NCI-H146 treated with DMSO at 0.1 percent for 48 hours (cell line): ENCODE data around the gene CD163L1.
A peak's percentile ranks its signal among the peaks of the same experiment; 100 is the strongest.
"Not testable (repeated sequence)": the region's sequence is repeated elsewhere in the genome, so short reads cannot be mapped to it uniquely, and the experiment has no call there.

Experiments
- DNase-seq: peaks from one replicate; lab custom pipeline; 2025; ENCODE audit not compliant: unreplicated experiment; lab: John Stamatoyannopoulos, UW

Gene CD163L1

DNA sequence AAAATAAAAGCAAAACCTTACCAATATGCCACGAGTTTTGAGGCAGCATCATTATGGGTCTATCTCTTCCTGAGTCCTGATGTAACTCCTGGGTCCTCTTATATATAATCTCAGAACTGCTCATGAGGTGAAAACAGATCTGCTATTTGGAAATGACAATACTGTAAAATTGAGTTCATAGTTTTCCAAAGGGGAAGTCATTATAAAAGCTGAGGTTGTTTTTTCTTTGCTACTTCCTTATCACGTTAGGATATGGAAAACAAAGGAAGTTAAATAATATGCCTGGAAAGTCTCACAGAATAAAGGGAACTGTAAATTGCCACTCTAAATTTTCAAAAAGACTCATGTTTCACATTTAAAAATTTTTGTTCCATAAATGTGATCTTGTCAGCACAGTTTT, at the start of gene CD163L1:
TSS of gene CD163L1 (minus strand) at position 78 of the 400 bp plus-strand sequence. CDS start at position 52, 26 bp downstream.
- DNase-seq, result no peak

GRCh38 chr12:7493006-7493405, 49.1 kb upstream of the CD163L1 start:
- DNase-seq, result no peak

- no peak for DNase-seq
Observed at GRCh38 chr12:7486512-7486911, 42.6 kb upstream of the CD163L1 start.

DNA sequence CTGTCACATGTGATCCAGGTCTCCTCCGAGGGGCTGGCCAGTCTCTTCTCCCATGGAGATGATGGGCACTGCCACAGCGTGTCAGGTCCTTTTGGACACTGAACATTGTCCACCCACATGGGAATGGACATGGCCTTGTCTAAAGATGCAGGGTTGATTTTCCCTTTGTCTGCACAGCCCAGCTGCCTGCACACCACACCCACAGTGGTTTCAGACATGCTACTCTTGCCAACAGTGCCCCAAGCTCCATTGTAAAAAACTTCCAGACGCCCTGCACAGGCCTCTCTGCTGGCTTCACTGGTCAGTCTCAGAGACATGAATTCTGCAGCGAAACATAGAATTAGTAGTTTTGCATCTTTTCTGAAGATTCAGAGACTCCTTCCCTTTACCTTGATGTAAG, 41.1 kb upstream of the CD163L1 start:
- no peak for DNase-seq

DNA sequence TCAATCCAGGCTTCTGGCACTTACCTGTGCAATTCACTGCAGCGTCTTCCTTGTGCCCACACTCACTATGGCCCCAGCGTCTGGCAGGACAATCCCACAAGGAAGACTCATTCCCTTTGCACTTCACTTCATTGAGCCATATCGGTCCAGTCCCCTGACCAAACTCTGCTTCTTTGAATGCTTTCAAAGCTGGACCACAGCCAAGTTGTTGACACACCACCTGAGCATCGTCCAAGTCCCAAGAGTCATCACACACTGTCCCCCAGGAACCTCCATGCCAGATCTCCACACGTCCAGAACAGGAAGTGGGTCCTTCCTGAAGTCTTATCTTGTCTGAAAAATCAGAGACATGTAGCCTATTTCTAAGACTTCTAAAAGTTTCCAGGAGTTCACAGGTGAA, 39.4 kb upstream of the CD163L1 start:
- DNase-seq, result no peak

- DNase-seq, result no peak
Observed at GRCh38 chr12:7479771-7480170, 35.8 kb upstream of the CD163L1 start.

DNA sequence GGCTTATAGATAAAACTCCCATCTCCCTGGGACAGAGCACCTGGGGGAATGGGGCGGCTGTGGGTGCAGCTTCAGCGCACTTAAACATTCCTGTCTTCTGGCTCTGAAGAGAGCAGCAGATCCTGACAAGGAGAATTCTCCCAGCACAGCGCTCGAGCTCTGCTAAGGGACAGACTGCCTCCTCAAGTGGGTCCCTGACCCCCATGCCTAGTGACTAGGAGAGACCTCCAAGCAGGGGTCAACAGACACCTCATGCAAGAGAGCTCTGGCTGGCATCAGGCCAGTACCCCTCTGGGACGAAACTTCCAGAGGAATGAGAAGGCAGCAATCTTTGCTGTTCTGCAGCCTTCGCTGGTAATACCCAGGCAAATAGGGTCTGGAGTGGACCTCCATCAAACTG, 28.1 kb upstream of the CD163L1 start:
- DNase-seq, result no peak

DNA sequence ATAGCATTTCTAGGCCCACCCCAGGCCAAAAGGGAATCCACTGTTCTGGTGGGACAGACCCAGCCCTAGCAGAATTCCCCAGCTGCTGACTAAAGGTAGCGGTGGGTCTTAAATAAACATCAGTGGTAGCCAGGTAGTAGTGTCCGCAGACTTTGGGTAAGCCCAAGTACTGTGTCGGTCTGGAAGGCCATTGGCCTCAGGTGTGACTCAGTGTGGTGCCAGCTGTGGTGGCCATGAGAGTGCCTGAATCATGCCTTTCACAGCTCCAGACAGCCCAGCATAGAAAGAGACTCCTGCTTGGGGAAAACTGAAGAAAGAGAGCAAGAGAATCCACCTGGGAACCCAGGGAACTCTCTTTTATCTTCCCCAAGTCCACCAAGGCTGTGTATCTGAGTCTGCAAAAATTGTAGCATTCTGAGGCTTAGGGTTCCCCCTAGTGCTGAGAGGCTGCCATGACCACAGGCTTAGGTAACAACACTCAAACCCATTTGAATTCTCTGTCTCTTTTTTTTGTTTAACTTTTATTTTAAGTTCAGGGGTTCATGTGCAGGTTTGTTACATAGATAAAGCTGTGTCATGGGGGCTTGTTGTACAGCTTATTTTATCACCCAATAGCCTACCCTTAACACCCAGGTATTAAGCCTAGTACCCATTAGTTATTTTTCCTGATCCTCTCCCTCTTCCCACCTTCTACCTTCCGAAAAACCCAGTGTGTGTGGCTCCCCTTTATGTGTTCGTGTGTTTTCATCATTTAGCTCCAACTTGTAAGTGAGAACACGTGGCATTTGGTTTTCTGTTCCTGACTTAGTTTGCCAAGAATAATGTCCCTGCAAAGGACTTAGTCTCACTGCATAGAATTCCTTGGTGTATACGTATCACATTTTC, 16.7 kb upstream of the CD163L1 start:
- peak; percentile 8 for DNase-seq

DNA sequence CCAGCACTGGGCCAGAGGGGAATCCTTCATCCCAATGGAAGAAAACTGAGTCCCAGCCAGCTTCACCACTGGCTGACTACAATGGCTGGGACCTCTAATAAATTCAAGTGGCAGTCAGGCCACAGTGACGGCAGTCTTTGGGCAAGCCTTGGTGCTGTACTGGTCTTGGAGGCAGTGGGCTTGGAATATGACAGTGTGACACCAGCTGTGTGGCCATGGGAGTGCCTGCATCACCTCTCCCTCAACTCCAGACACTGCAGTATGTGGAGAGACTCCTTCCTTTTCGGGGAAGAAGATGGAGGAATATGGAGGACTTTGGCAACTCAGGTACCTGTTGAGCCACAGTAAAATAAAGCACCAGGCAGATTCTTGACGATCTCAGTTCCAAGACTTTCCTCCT, 16.0 kb upstream of the CD163L1 start:
- no peak for DNase-seq

- no peak for DNase-seq
Observed at GRCh38 chr12:7451756-7452155, 7.8 kb upstream of the CD163L1 start.

GRCh38 chr12:7450667-7451066, 6.7 kb upstream of the CD163L1 start:
- DNase-seq, result no peak

DNA sequence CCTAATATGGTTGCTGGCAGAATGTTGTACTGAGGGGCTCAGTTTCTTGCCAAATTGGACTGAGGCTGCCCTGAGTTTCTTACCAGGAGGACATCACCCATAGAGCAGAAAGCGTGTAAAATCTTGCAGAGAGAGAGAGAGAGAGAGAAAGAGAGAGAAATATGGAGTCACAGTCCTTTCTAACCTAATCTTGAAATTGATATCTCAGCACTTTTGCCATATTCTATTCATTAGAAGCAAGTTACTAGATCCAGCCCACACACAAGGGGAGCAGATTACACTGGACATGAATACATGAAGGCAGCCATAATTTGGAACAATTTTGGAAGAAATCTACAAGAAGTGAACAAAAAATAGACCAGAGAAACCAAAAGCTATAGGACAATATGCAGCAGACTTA, 4.1 kb upstream of the CD163L1 start:
- DNase-seq, result no peak

DNA sequence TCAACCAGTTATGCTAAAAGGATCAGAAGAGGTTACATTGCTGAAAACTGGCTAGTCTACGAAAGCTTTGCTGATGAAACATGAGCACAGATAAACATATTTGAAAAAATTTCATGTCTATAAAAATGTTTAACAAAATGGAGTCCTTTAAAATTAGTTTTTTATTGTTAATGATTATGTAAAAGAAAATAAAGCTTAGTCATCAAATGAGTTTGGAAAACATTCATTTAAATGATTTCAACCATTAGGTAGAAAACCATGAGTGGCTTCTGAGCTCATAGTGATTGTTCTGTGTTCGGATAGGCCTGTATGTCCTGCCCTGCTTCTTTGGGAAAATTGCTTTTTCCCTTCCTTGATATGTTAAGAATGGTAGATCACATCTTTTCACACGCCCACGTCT, 584 bp upstream of the CD163L1 start:
- DNase-seq, result no peak

DNA sequence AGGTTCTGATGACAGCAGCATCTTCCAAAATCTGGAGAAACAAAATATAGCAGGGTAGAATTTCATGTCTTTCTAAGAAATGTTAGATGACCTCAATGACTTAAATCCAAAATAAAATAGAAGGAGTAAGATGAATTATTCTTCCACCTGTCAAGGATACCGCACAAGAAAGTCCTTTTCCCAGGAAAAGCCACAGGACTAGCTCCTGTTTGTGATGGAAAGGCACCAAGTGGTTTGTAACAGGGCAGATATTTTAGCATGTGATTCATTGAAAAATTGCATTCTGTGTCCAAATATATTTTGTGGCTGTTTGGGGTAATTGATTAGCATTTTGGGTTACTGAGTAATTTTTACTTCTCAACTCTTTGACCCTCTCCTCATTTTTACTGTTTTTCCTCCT, 2.7 kb downstream of the CD163L1 start:
- DNase-seq, result no peak

DNA sequence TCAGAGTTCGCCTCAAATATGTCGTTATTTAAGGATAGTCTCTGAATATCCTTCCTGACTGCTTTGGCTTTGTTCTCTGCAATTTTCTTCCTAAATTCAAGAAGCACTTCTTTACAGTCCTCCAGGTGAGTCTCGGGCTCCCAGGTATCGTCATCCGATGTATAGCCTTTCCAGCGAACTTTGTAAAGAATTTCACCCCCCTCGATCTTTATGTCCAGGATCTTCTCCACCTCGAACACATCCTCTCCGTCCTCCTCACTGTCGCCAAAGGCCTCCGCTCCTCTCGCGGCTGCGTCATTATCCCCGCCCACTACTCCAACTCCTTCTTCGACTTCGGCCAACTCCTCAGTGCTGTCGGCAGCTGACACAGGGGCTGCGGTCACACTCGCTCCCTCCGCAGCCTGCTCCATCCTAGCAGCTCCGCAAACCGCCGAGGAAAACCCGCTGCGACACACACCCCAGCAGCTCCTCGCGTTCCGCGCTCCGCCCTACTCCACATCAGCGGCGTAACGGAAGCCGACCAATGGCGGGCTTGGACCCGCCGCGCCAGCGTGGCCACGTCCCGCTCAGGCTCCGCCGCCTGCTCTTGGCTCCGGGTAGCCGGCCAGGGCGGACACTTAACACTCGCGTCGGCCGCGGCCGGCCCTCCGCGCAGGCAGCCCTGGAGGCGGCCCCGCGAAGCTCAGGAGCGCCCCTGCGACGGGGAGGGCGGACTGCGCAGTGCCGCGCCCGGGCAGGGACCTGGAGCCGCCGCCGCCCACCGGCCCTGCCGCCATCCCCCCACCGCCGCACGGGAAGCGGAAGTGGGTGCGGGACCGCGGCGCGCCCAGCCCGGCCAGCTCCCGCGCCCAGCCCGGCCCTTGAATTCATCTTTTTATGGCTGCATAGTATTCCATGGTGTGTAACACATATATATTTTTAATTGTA, 4.1 kb downstream of the CD163L1 start:
- DNase-seq, result peak; percentile 25

- DNase-seq, result not testable (repeated sequence)
Observed at GRCh38 chr12:7438291-7438995, 5.5 kb downstream of the CD163L1 start.

DNA sequence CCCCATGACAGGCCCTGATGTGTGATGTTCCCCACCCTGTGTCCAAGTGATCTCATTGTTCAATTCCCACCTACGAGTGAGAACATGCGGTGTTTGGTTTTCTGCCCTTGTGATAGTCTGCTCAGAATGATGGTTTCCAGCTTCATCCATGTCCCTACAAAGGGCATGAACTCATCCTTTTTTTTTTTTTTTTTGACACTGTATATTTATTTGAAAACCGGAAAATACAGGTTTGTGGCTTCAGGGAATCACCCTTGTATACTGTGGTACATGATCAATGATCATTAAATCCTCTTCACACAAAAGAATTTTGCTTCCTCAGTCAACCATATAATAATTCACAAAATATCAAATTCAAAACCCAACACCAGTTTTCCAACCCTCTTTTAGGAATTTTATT, 6.5 kb downstream of the CD163L1 start:
- DNase-seq, result not testable (repeated sequence)

DNA sequence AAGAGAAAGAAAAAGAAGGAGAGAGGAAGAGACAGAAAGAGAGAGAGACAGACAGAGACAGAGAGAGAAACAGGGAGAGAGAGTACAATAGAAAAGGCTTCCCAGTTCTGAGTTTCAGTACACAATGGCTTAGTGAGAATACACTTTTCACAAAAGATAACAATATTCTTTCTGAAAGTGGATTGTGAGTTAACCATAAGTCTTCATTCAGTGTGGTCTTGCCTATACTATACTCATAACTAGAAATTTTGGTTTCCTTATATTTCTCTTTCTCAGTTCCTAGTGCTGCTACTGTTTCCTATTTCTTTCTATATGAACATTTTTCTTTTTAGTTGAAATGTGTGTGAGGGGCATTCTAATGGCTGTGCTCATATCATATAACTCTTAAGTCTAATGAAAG, 9.3 kb downstream of the CD163L1 start:
- no peak for DNase-seq

- DNase-seq, result no peak
Observed at GRCh38 chr12:7433276-7433822, 10.6 kb downstream of the CD163L1 start.

- DNase-seq, result no peak
Observed at GRCh38 chr12:7431993-7432685, 11.8 kb downstream of the CD163L1 start.
